Memory B cell (primary cell): Measurements from ENCODE around the gene ADH5.
"Not testable (repeated sequence)": the region's sequence is repeated elsewhere in the genome, so short reads cannot be mapped to it uniquely, and the experiment has no call there.

Experiments
- ATAC-seq: fragments of 150-1000 bp; cut with Tn5 transposase; 2 replicates; pipeline ENCODE4 v1.10.0; 2021; ENCODE audit warnings: low read depth, mild to moderate bottlenecking, moderate library complexity
- DNase-seq, 2 donors: peaks; one replicate each; pipeline ENCODE4 v3.0.0; 2022; ENCODE audit warnings: low spot score in 2 of 2
- H3K27ac Mint-ChIP-seq: one replicate; pipeline ENCODE4 v1.8.0; 2022; ENCODE audit warnings: mild to moderate bottlenecking, moderate library complexity, mixed read lengths
- H3K27me3 Mint-ChIP-seq: one replicate; pipeline ENCODE4 v1.8.0; 2022; ENCODE audit warnings: mixed read lengths
- H3K36me3 Mint-ChIP-seq: one replicate; pipeline ENCODE4 v1.8.0; 2022; ENCODE audit warnings: mild to moderate bottlenecking, mixed read lengths
- H3K4me1 Mint-ChIP-seq: one replicate; pipeline ENCODE4 v1.8.0; 2022; ENCODE audit warnings: mixed read lengths
- H3K4me3 Mint-ChIP-seq: one replicate; pipeline ENCODE4 v1.8.0; 2022; ENCODE audit warnings: mild to moderate bottlenecking, moderate library complexity, mixed read lengths
- H3K9me3 Mint-ChIP-seq: one replicate; pipeline ENCODE4 v1.8.0; 2022; ENCODE audit warnings: mixed read lengths

Gene ADH5

DNA sequence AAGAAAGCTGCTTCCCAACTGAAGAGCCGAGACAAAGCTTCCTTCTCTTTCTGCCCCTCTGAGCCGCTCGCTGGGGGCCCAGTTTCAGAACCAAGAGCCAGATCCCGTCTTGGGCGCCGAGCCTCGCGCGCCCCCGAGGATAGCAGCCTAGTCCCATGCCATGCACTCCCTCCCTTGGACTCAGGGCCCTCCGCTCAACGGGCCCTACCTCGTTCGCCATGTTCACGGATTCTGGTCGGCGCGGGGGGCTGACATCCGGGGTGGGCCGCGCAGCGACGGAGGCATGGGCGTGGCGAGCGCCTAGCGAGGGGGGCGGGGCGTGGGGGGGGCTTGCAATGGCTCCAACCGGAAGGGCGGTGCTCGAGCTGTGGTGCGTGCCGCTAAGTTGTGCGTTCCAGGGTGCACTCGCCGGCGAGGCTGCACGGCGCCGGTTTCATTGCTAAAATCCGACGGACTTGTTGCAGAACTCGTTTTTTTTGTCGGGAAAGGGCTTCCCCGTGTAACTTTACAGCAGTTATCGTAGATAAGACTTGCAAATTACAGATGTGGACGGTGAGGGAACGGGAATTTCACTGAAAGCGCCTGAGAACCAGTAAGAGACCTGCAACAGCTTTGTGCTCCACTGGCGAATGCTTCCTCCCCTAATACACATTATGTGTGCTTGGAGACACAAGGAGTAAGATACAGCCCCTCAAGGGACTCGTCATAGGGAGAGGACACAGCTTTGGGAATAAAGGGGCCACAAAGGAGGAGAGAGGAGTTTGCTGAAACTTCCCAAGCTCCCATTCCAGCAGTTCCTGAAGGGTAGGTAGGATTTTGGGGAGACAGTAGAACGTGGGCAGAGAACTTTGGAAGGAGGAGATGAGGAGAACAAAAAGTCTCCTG lies at the start of gene ADH5:
Gene ADH5 (minus strand): TSS at position 308 of the 885 bp plus-strand sequence. CDS start 88 bp downstream, at position 220.
- peak within 1 kb of the TSS; percentile 94 for H3K27ac Mint-ChIP-seq
- DNase-seq (peak; percentile 76 to 77), ATAC-seq (peak; percentile 95)
- H3K36me3 Mint-ChIP-seq: peaks cover 9% of the 10 kb centered on the region
- no peaks in the 10 kb centered on the region for H3K9me3 Mint-ChIP-seq
- H3K4me3 Mint-ChIP-seq: peak within 1 kb of the TSS; percentile 93
- H3K4me1 Mint-ChIP-seq: peaks cover 23% of the 10 kb centered on the region
- H3K27me3 Mint-ChIP-seq: no peaks in the 10 kb centered on the region

DNA sequence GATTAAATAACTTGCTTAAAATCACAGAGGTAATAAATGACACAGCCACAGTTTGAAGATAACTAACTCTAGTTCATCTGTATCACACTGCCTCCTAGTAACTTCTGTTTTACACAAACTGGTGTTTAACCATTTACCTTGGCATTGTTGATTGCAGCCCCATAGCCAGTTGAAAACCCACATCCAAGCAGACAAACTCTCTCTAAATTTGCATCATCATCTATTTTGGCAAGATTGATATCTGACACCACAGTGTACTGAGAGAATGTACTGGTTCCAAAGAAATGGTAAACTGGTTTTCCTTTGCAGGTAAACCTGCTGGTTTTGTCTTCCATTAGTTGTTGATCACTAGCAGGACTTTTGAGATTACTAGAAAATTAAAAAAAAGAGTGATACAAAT lies 47.7 kb upstream of the ADH5 start:
- peaks cover 3% of the 10 kb centered on the region for H3K27me3 Mint-ChIP-seq
- no peaks in the 10 kb centered on the region for H3K9me3 Mint-ChIP-seq
- no peak for DNase-seq
- no peaks in the 10 kb centered on the region for H3K4me1 Mint-ChIP-seq
- H3K36me3 Mint-ChIP-seq: no peaks in the 10 kb centered on the region
- no peak overlapping the region for H3K4me3 Mint-ChIP-seq
- no peak overlapping the region for H3K27ac Mint-ChIP-seq
- no peak for ATAC-seq

GRCh38 chr4:99135541-99136162 lies 47.1 kb upstream of the ADH5 start:
- Mint-ChIP-seq H3K27me3 (peaks cover 3% of the 10 kb centered on the region), H3K4me3 (no peak overlapping the region), H3K4me1 (no peaks in the 10 kb centered on the region), H3K27ac (no peak overlapping the region), H3K36me3 (no peaks in the 10 kb centered on the region), H3K9me3 (no peaks in the 10 kb centered on the region)
- DNase-seq (no peak), ATAC-seq (no peak)

- ATAC-seq: no peak
- Mint-ChIP-seq H3K4me1 (no peaks in the 10 kb centered on the region), H3K9me3 (no peaks in the 10 kb centered on the region)
Measured at GRCh38 chr4:99134586-99134985, 46.0 kb upstream of the ADH5 start.

GRCh38 chr4:99131378-99131777 lies 42.8 kb upstream of the ADH5 start:
- DNase-seq (no peak), ATAC-seq (no peak)
- H3K4me1 Mint-ChIP-seq: no peaks in the 10 kb centered on the region
- H3K36me3 Mint-ChIP-seq: no peaks in the 10 kb centered on the region
- H3K4me3 Mint-ChIP-seq: no peak overlapping the region
- no peak overlapping the region for H3K27ac Mint-ChIP-seq
- H3K9me3 Mint-ChIP-seq: no peaks in the 10 kb centered on the region
- H3K27me3 Mint-ChIP-seq: peaks cover 1% of the 10 kb centered on the region

More at GRCh38 chr4:99134586-99134985, 46.0 kb upstream of the ADH5 start:
- no peak overlapping the region for H3K27ac Mint-ChIP-seq
- no peak for DNase-seq
- H3K27me3 Mint-ChIP-seq: peaks cover 3% of the 10 kb centered on the region
- no peak overlapping the region for H3K4me3 Mint-ChIP-seq
- no peaks in the 10 kb centered on the region for H3K36me3 Mint-ChIP-seq

DNA sequence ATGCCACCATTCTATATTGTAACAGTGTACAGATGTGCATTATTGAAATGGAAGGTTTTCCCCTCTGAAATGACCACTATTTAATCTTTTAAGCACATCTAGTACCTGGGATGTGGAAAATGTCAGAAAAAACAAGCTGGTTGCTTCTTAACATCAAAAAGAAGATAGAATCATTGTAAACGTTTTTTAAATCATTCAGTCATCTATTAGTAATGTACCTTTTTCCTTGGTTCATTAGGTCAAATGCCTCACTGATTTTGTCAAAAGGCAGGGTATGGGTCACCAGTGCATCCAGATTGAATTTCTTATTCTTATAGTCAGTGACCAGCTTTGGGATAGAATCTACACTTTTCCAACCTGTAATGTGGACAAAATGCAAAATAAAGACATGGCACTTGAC lies 37.8 kb upstream of the ADH5 start:
- Mint-ChIP-seq H3K27me3 (peaks cover 2% of the 10 kb centered on the region), H3K9me3 (no peaks in the 10 kb centered on the region), H3K4me3 (no peak overlapping the region), H3K36me3 (peaks cover 2% of the 10 kb centered on the region), H3K4me1 (no peaks in the 10 kb centered on the region), H3K27ac (no peak overlapping the region)
- ATAC-seq (no peak), DNase-seq (no peak)

DNA sequence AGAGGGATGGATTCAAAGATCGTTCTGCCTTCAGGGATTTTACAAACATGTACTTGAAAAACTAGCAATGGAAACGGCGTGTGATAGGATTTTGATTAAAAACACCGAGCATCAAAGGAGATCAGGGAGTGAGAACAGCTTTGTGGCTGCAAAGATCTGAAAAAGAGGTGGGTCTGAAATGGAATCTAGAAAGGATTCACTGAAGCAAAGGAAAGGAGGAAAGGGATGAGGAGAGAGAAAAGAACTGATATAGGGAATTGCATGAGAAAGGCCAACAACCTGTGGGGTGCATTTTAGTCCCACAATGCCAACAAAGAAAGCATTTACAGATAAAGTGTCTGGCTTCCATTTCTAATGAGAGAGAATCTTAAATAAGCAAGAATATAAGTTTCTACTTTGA lies 32.4 kb upstream of the ADH5 start:
- Mint-ChIP-seq H3K4me1 (peaks cover 2% of the 10 kb centered on the region), H3K36me3 (peaks cover 2% of the 10 kb centered on the region)
- no peak for DNase-seq

DNA sequence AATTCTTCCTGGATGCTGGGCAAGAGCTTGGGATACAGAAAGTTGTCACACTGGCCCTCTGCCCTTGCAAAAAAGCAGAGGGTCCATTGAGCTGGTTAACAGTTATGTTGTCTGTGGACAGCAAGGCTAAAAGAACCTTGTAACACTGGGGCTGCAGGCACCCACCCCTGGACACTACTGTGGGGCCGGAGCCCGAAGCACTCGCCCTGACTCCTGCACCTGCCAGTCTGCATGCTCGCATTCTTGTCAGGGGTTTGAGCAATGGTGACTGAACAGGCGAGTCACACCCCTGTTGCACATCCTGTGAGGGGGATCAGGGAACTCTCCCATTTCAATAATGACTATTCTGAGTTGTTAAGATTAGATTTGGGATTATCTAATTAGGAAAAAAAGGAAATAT lies 31.9 kb upstream of the ADH5 start:
- Mint-ChIP-seq H3K27me3 (peaks cover 2% of the 10 kb centered on the region), H3K4me3 (no peak overlapping the region), H3K4me1 (peaks cover 2% of the 10 kb centered on the region), H3K36me3 (no peaks in the 10 kb centered on the region), H3K27ac (no peak overlapping the region), H3K9me3 (no peaks in the 10 kb centered on the region)
- ATAC-seq: no peak
- no peak for DNase-seq

More for the DNA sequence above, 32.4 kb upstream of the ADH5 start:
- no peak overlapping the region for H3K27ac Mint-ChIP-seq
- no peak overlapping the region for H3K4me3 Mint-ChIP-seq
- no peak for ATAC-seq
- no peaks in the 10 kb centered on the region for H3K9me3 Mint-ChIP-seq
- H3K27me3 Mint-ChIP-seq: peaks cover 3% of the 10 kb centered on the region

GRCh38 chr4:99117876-99118693 lies 29.5 kb upstream of the ADH5 start:
- Mint-ChIP-seq H3K36me3 (no peaks in the 10 kb centered on the region), H3K27me3 (peaks cover 2% of the 10 kb centered on the region), H3K9me3 (no peaks in the 10 kb centered on the region), H3K27ac (no peak overlapping the region), H3K4me3 (no peak overlapping the region), H3K4me1 (peaks cover 2% of the 10 kb centered on the region)
- DNase-seq: no peak
- no peak for ATAC-seq

GRCh38 chr4:99117122-99117841 lies 28.7 kb upstream of the ADH5 start:
- H3K36me3 Mint-ChIP-seq, H3K4me1 Mint-ChIP-seq, DNase-seq, H3K27me3 Mint-ChIP-seq, H3K9me3 Mint-ChIP-seq, ATAC-seq, H3K4me3 Mint-ChIP-seq, H3K27ac Mint-ChIP-seq: not testable (repeated sequence)

GRCh38 chr4:99109286-99109685 lies 20.7 kb upstream of the ADH5 start:
- H3K9me3 Mint-ChIP-seq, DNase-seq, H3K4me1 Mint-ChIP-seq, H3K4me3 Mint-ChIP-seq, H3K36me3 Mint-ChIP-seq, H3K27ac Mint-ChIP-seq, H3K27me3 Mint-ChIP-seq, ATAC-seq: not testable (repeated sequence)

DNA sequence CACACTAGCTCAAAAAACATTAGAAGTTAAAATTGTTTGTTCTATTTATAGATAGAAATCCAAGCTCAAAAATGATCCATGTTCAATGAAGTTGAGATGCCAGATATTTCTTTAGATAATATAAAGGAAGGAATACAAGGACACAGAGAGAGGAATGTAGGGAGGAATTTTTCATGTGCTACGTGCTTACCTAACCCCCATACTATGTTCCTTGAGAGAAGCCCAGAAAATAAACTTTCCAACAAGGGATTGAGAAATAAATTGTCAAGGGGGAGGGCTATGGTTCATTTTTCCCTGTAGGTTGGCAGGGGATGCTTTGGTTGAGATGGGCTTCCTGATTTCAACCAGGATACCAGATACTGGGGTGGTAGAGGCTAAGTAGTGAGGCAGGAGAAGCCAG lies 15.6 kb upstream of the ADH5 start:
- Mint-ChIP-seq H3K27ac (no peak overlapping the region), H3K36me3 (peaks cover 2% of the 10 kb centered on the region), H3K4me1 (peaks cover 8% of the 10 kb centered on the region), H3K9me3 (no peaks in the 10 kb centered on the region), H3K4me3 (no peak overlapping the region), H3K27me3 (no peaks in the 10 kb centered on the region)
- no peak for ATAC-seq
- DNase-seq: no peak

DNA sequence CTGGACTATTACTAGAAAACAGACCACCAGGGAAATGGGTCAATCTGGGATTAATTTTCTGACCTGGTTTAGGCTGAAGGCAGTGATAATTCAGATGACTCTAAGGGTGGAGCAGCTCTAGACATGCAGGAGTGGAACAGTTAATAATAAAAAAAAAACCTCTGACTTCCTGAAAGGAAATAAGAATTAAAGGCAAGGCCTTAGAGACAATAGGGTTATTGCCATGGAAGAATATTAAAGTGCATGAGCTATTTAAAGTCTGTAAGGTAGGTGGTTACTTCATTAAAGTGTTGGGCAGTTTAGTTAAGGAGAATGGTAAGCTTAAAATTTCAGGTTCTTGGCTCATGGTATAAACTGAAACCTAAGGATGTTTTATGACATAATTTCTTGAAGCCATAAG lies 14.6 kb upstream of the ADH5 start:
- DNase-seq: no peak
- ATAC-seq: no peak
- peaks cover 3% of the 10 kb centered on the region for H3K36me3 Mint-ChIP-seq
- H3K4me3 Mint-ChIP-seq: no peak overlapping the region
- no peak overlapping the region for H3K27ac Mint-ChIP-seq
- H3K4me1 Mint-ChIP-seq: peaks cover 2% of the 10 kb centered on the region
- H3K27me3 Mint-ChIP-seq: peaks cover 2% of the 10 kb centered on the region
- H3K9me3 Mint-ChIP-seq: no peaks in the 10 kb centered on the region
